ENCODE measurements around the gene ZNF26.
"Not testable (repeated sequence)": the region's sequence is repeated elsewhere in the genome, so short reads cannot be mapped to it uniquely, and the experiment has no call there.

Gene ZNF26

DNA sequence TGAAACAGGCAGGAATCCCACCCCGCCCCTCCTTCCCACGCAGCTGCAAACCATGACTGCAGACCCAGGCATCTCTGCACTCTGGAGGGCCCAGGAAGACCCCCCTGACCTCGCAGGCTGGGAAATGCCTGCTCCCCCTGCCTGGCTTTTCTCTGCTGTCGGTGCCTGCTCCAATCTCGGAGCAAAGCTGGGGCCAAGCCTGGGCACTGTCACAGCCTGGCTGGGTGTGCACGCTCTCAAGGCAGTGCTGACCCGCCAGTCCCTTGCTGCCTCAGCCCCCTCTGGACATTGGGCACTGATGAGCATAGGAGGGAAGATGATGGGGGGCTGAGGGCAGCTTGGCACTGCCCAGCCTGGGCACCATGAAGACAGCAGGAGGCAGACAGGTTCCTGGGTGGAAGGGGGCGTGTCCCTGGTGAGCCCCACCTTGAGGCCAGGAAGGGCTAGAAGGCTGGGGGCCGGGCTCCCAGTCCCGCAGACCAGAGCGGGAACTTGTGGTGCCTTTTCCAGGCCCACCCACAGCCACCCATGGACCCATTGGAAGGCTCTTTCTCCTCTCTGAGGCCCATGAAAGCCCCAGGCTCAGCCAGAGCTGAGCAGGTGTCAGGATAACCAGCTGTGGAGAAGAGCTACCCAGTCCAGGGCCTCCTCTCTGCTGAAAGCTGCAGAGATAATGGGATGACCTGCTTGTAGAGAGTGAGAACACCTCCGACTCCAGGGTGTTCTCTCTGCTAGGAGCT, 19.3 kb upstream of the ZNF26 start:
- no peak for FAIRE-seq
- DNase-seq (ENCODE audit: insufficient read length, low spot score), result no peak
- TF ChIP-seq, protein P1, sequence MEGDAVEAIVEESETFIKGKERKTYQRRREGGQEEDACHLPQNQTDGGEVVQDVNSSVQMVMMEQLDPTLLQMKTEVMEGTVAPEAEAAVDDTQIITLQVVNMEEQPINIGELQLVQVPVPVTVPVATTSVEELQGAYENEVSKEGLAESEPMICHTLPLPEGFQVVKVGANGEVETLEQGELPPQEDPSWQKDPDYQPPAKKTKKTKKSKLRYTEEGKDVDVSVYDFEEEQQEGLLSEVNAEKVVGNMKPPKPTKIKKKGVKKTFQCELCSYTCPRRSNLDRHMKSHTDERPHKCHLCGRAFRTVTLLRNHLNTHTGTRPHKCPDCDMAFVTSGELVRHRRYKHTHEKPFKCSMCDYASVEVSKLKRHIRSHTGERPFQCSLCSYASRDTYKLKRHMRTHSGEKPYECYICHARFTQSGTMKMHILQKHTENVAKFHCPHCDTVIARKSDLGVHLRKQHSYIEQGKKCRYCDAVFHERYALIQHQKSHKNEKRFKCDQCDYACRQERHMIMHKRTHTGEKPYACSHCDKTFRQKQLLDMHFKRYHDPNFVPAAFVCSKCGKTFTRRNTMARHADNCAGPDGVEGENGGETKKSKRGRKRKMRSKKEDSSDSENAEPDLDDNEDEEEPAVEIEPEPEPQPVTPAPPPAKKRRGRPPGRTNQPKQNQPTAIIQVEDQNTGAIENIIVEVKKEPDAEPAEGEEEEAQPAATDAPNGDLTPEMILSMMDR (IDR thresholded peaks at IDR 0.05; ENCODE audit: insufficient read depth, missing control alignments), result no peak

DNA sequence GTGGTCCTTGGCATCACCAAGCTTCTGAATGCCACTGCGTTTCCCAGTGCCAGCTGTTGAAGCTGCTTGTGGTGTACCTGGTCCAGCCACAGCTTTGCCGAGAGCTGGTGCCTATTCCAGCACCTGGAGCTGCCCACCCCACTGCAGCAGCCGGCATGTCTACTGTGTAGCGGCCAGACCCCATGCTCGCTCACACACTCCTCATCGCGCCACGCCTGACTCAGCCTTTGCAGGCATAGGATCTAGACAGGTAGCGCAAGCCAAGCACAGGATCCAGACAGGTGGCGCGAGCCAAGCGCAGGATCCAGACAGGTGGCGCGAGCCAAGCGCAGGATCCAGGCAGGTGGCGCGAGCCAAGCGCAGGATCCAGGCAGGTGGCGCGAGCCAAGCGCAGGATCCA, 18.4 kb upstream of the ZNF26 start:
- FAIRE-seq (no peak), DNase-seq (ENCODE audit: insufficient read length, low spot score) (no peak)
- TF ChIP-seq, protein P1 (IDR thresholded peaks at IDR 0.05; ENCODE audit: insufficient read depth, missing control alignments), result no peak

DNA sequence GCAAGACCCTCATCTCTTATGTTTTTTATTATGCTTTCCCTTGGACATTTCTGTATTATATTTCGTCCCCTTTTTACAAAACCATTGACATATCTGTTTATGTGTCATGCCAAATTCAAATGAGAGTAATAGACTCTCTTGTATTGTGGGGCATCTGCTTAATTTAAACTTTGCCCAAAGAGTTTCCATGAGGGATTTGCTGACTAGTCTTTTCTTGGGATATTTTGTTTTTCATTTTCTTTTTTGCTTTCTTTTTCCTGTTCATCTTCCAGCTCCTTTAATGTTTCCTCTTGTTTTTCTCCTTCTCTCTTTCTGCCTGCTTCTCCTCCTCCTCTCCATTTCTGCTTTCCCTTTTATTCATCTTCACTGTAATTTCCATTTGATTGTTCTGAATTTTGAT, 13.8 kb upstream of the ZNF26 start:
- FAIRE-seq (no peak), DNase-seq (ENCODE audit: insufficient read length, low spot score) (no peak)
- TF ChIP-seq, protein P1 (IDR thresholded peaks at IDR 0.05; ENCODE audit: insufficient read depth, missing control alignments), result no peak

DNA sequence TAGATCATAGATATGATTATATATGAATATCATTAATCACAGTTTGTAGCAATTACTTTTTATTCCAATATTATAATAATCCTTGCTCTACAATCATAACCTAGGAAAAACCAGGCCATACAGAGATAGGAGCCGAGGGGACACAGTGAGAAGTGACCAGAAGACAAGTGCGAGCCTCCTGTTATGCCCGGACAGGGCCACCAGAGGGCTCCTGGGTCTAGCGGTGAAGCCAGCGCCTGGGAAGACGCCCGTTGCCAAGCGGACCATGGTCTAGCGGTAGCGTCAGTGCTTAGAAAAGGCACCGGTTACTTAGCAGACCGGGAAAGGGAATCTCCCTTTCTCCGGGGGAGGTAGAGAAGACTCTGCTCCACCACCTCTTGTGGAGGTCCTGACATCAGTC, 9.3 kb upstream of the ZNF26 start:
- FAIRE-seq; DNase-seq (ENCODE audit: insufficient read length, low spot score): not testable (repeated sequence)

DNA sequence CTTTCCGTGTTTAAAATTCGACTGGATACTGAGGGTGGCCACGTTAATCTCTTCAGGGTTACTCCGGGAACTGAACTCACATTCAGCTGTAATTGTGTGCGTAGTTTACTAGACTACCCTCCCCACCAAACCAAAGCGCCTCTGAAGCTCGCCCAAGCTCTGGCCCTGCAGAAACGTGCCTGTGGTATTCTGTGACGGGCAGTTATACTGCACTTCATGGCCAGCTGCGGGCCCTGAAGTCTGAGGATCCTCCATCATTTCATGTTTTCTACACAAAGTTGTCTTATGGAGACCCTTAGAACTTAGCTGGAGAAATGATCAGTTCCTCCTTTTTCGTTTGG, 688 bp downstream of the ZNF26 start:
- DNase-seq (ENCODE audit: insufficient read length, low spot score), result no peak
- no peak for FAIRE-seq
- TF ChIP-seq, protein P1 (IDR thresholded peaks at IDR 0.05; ENCODE audit: insufficient read depth, missing control alignments), result no peak

DNA sequence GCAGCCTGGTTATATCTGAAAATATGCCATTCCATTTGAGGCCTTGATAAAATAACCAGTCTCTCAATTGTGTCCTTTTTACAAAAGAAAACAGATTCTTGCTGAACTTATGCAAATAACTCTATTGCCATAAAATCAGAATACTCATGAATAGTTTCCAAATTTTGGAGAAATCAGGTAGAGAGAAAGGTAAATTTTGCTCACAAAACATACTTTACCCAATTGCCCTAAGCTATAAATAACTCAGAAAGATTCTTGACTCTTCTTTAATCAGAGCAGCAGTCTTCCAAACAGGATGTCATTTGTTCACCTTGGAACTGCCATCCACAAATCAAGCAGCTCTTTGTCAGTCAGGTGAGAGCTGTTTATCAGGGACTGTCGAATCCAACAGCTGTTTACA, 12.6 kb downstream of the ZNF26 start:
- no peak for FAIRE-seq
- no peak for DNase-seq (ENCODE audit: insufficient read length, low spot score)
- TF ChIP-seq, protein P1 (IDR thresholded peaks at IDR 0.05; ENCODE audit: insufficient read depth, missing control alignments), result no peak

DNA sequence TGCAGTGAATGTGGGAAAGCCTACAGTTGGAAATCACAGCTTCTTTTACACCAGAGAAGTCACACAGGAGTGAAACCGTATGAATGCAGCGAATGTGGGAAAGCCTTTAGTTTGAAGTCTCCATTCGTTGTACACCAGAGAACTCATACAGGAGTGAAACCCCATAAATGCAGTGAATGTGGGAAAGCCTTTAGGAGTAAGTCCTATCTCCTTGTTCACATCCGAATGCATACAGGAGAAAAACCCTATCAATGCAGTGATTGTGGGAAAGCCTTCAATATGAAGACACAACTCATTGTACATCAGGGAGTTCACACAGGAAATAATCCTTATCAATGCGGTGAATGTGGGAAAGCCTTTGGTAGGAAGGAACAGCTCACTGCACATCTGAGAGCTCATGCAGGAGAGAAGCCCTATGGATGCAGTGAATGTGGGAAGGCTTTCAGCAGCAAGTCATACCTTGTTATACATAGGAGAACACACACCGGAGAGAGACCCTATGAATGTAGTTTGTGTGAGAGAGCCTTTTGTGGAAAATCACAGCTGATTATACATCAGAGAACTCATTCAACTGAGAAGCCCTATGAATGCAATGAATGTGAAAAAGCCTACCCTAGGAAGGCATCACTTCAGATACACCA, 24.6 kb downstream of the ZNF26 start:
- TF ChIP-seq, protein P1 (IDR thresholded peaks at IDR 0.05; ENCODE audit: insufficient read depth, missing control alignments), result no peak
- DNase-seq (ENCODE audit: insufficient read length, low spot score), result no peak
- FAIRE-seq, result no peak
